Activated CD4-positive, alpha-beta T cell treated with anti-CD3 and anti-CD28 coated beads for 4 hours (primary cell): ENCODE results near the gene PALD1.

ENCODE experiments used
- DNase-seq, 2 donors: peaks; one replicate each; pipeline ENCODE4 v3.0.0-alpha.2; 2020

Gene PALD1

GRCh38 chr10:70458329-70459060 lies 20.1 kb upstream of the PALD1 start:
- peak; percentile 57 to 70 for DNase-seq

DNA sequence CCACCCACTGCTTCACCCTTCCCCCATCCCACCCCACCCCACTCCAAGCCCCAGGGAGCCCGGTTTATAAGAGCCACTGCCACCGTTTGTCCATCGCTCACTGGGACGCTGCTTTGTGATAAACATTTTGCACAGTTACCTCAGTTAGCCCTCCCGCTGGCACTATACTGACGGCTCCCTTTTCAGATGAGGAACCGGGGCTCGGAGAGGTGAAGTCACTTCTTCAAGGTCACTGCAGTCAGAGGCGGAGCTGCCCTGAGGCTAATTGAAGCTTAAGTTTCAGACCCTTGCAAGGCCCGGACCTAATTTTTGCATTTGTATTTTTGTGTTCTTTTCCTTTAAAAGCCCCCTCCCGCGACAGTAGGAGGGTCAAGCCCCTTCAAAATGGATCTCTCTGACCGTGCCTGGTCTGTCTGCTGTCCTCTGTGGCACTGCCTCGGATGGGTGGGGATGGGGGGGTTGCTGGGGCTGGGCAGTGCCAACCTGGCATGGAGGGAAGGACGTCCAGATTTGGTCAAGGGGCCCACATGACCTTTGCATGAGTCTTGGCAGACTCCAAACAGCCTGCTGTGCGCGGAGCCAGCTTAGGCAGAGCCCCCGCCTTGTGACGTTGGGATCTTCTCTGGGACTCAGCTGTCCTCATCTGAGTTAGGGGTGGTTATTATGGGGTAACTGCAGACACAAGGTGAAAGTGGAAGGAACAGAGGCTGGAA lies 19.4 kb upstream of the PALD1 start:
- no peak for DNase-seq

GRCh38 chr10:70459774-70460490 lies 18.6 kb upstream of the PALD1 start:
- DNase-seq = no peak

GRCh38 chr10:70461397-70462348 lies 16.9 kb upstream of the PALD1 start:
- DNase-seq = peak; percentile 48 to 54

DNA sequence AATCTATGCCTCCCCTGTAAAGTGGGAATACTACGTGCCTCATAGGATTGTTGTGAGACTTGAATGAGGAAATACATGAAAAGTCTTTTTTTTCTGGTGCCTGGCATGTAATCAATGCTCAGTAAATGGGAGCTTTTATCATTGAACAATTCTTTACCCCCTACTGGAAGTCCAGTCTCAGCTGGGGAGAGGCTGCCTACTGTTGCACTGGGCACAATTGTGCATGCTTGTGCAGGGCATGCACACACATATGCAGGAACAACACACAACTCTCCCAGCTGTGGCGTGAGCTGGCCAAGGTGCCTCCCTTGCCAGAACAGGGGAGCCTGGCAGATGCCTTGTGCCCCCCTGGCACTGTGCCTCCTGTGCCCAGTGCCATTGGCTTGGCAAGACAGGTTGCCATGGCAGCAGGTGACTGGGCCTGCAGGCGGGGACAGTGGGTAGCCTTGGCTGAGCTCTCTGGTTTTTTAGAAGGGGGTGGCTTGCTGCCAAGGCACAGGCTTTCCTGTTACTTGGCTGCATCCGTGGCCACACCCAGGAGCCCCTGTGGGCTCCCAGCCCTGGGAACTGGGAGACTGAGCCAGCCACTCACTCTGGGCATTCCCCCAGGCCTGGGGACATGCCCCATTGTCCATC lies 16.1 kb upstream of the PALD1 start:
- DNase-seq = no peak

DNA sequence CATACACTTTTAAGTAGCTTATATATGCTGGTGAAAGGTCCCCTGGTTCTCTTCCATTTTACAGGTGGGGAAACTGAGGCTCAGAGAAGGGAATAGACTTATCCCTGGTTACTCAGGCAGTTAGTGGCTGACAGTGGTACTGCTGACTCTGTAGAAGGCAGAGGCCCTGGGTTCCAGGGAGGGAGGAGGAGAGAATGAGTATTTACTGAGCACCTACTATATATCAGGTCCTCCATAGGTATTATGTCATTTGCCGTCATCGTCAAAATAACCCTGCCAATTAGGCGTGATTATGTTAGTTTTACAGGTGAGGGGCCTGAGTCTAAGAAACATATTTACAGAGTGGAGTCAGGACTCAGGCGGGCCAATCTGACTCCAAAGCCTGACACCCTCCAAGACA lies 13.3 kb upstream of the PALD1 start:
- no peak for DNase-seq

- DNase-seq = no peak
Observed at GRCh38 chr10:70465832-70466231, 12.7 kb upstream of the PALD1 start.

DNA sequence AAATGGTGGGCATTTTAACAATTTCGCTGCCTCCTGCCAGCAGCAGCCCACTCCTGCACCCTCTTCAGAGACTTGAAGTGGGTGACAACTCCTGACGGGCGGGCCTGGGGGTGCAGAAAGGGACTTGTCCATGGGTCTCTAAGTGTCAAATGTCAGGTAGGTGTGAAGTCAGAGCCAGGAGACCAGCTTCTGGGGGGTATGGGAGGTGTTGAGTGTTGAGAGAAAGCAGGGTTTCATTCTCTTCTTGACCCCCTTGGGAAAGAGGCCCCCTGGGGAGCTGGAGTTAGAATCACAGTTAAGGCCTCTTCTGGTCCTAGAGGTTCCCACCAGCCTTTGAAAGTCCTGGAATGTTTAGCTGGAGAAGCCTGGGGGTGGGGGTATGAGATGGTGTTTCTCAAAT lies 11.6 kb upstream of the PALD1 start:
- DNase-seq = no peak

DNA sequence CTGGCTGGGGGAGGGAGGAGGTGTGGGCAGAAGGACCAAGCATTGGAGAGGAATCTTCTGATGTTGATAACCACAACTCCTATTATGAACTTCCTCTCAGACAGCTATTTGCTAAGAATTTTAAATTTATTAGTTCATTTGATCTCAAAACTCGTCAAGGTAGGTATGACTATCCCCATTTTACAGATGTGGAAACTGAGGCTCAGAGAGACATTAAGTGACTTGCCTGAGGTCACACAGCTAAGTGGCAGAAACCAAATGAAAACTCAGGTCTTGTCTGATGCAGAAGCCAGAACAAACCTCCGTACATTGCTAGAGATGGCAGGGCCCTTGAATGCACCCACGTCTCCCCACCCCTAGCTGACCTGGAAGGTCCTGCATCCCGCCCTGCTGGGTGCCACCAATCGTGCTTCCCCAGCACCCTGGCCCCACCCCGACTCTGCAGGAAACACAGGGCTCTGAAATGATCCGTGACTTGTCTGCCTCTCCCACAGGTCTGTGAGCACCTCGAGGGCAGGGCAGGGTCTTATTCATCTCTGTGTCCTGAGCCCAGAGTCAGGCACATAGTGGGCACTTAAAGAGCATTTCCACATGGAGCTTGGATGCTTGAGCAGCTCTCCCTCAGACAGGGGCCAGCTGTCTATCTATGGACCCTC lies 5.6 kb upstream of the PALD1 start:
- no peak for DNase-seq

- DNase-seq = no peak
Observed at GRCh38 chr10:70474780-70475179, 3.8 kb upstream of the PALD1 start.

GRCh38 chr10:70475661-70476060 lies 2.9 kb upstream of the PALD1 start:
- DNase-seq = no peak

DNA sequence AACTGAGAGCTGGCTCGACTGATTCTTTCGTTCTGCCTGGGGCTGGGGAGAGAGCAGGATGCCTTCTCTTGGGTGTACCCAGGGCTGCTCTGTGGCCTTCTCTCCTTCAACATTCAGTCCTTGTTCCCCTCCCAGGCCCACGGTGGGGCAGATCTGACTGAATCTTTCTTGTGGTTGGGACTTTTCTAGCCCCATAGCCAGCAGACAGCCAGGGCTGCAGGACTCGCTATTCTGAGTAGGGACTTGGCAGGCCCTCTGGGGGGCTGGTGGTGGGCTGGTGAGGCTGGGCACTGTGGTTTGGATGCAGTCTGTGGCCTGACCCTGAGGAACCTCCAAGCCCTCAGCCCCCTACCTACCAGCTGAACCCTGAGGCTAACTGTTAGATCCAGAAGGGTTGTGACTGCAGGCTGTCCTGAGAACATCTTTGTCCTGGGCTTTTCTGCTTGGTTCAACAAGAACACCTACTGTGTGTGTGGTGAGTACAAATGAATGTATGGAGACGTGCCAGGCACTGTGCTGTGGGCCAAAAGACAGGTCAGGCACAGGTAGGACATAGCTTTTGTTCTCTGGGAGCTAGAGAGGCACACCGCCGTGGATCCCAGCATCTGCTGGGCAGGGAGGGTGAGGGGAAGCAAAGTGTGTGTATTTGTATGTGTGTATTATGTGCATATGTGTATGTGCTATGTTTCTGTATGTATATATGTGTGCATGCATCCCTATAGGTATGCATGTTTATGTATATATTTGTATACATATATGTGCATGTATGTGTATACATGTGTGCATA lies 2.1 kb upstream of the PALD1 start:
- no peak for DNase-seq

DNA sequence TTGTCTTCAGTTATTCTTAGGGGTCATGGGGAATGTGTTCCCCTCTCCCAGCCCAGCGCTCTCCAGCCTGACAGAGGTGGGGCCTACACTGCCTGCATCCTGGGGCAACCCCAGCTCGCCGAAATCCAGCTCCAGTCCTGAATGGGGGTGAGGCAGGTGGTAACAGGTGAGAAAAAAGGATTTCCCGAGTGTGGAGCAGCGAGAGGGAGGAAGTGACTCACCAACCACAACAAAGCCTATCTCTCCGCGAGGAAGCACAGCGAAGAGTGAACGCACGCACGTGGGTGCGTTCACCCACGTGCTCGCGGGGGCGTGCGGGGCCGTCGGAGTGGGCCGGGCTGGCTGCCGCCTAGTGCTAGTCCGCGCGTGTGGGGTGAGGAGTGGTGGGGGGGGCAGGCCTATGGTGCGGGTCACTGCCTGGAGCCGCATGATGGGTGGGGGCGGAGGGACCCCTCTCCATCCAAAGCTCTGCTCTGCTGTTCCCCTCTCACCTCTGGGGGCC lies 855 bp upstream of the PALD1 start:
- DNase-seq = peak; percentile 86 to 91

DNA sequence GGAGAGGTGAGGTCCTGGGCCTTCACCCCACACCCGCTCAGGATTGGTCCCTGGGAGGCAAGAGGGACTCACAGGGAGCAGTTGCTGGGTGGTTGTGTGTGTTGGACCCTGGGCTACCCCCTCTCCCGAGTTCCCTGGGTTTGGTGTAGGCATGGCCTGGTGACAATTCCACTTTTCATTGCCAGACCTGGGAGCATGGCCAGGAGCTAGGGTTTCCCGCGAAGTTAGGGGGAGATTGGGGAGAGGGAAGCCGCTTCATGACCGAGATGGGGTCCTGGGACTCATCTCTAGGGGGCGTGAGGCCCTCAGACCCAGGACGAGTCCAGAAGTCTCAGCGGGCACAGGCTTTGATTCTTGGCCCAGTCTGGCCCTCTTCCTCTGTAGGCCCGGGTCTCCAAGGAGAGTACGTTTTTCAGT lies 606 bp downstream of the PALD1 start:
- DNase-seq = no peak

GRCh38 chr10:70479626-70480238 lies 1.2 kb downstream of the PALD1 start:
- DNase-seq = no peak

DNA sequence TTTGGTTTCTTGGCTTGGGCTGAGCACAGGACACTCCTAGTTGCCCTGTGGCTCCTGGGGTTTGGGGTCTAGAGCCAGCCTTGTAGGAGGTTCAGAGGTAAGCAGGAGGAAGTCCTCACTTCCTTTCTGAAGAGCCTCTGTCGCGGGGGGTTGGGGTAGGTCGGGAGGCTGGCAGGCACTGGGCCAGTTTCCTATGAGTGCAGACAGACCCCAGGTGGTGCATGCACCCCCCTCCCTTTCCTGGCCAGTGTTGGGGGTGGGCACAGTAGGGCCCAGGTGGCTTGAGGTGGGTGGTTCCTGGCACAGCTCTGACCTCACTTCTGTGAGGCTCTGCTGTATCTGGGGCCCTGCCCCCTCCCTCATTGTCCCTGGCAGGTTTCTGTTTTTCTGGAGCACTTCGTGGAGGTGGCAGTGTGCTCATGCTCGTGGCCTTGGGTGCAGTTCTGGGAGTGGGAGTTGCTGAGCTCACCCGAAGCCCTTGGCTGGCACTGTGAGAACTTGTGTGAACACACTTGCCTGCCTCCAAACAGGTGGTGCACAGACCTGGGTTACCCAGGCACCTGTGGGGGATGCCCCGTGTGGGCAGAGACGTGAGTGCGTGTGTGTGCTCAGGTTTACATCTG lies 1.8 kb downstream of the PALD1 start:
- DNase-seq = peak; percentile 24 to 60

- DNase-seq = no peak
Observed at GRCh38 chr10:70481105-70481504, 2.5 kb downstream of the PALD1 start.

DNA sequence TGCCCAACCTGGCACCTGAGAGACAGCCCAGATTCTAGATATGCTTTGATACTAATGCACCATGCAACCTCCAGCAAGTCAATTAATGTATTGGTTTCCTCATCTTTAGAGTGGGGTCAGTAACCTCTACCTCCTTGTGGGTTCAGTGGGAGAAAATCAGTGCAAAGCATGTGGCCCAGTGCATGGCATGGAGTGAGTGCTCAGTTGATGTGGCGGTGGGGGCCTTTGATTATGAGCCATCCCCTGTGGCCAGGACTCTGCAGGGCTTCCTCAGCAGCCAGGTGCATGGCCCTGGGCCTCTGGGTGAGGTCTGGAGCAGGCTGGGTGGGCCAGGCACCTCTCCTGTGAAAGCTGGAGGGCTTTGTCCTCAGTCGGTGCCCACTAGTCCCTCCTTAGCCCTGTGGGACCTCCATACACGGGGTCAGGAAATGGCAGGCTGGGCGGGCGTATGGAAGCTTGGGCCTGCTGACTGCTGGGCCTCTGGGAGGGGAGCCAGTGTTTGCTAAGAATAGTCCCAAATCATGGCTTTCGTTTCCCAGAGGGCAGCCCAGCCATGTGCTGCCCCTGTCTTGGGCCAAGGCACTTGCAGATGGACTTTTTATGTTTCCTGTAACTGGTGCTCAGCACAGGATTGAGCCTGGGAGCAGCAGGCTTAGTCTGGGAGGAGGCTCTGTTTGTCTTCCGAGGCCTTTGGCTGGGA lies 3.4 kb downstream of the PALD1 start:
- DNase-seq = no peak
